GM19025 (cell line): ENCODE results near the gene SURF6.

ENCODE experiments used
- ATAC-seq: cut with Tn5 transposase; IDR thresholded peaks from one replicate; pipeline ENCODE4 v1.9.1; 2021; ENCODE audit warnings: mild to moderate bottlenecking, low read depth, moderate library complexity; ENCODE audit not compliant: unreplicated experiment

The SURF6 gene

GRCh38 chr9:133368249-133368881 is 32.4 kb upstream of the SURF6 start:
- ATAC-seq = no peak

DNA sequence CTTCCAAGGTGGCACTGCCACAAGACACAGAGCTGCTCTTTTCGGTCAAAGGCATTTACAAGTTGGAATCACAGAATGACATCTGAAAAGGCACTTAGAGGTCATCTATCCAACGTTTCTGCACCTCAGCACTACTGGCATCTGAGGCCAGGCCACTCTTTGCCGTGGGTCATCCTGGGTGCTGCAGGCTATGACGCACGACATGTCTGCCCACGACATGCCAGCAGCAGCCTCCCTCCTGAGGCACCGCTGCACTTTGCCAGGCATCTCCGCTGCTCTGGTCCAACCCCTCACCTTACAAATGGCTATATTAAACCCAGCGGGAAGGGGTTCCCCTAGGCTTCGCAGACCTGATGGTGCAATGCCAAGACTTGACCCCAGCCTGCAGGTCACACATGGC is 31.8 kb upstream of the SURF6 start:
- no peak for ATAC-seq

DNA sequence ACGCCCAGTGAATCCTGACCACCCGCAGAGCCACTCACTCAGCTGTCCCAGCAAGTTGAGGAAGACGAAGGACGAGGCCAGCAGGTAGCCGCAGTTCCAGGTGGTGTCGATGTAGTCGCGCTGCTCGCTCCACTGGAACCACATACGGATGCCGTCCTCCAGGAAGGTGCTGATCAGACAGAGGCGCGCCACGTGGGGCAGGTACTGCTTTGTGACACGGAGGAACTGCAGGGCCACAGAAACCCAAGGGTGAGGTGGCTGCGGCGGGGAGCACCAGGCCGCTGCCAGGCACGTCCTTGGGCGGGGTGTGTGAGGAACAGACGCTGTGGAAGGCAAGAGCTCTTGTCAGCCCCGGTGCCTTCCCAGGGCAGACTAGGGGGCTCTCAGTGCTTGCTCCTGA is 31.2 kb upstream of the SURF6 start:
- no peak for ATAC-seq

DNA sequence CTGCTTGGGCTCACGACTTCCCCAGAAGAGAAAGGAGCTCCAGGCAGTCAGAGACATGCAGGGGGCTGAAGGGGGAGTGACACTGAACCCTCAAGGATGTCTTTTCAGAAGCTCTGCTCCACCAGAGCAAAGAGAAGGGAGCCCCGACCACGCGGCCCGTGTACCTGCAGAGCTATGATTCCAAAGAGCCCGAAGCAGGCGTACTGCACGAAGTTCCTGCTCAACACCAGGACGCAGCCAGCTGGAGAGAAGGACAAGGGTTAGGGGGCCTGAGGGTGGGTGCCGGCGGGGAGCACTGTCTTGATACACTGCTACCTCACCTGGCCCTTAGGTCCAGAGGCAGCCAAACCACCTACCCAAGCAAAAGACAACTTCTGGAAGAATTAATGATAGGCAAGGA is 30.4 kb upstream of the SURF6 start:
- no peak for ATAC-seq

DNA sequence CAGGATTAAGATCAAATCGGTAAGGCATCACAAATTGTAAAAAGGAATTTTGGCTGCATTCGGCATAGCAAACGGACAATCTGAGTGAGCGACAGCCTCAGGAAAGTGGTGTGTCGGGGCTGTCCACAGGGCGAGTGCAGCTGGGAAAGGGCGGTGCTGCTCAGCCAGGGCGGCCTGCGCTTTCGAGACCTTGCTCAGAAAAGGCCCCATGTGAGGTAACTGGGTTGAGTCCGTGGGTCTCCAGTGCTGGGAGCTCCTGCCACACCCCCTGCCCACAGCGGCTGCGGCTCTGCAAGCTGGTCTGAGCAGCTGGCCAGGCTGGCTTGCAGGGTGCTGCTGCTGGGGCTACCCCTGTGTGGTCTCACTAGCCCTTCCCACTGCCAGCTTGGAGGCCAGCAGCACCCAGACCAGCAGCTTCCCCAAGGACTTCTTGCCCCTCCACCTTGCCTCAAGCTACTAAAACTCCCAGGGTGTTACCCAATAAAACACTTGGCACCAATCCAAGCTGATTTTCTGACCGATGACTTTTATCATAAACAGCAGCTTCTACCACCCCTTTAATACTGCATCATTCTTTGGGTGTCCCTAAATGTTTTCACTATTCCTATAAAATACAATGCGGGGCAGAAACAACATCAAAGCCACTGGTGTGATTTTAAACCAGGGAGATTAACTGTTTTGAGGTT is 26.5 kb upstream of the SURF6 start:
- no peak for ATAC-seq

DNA sequence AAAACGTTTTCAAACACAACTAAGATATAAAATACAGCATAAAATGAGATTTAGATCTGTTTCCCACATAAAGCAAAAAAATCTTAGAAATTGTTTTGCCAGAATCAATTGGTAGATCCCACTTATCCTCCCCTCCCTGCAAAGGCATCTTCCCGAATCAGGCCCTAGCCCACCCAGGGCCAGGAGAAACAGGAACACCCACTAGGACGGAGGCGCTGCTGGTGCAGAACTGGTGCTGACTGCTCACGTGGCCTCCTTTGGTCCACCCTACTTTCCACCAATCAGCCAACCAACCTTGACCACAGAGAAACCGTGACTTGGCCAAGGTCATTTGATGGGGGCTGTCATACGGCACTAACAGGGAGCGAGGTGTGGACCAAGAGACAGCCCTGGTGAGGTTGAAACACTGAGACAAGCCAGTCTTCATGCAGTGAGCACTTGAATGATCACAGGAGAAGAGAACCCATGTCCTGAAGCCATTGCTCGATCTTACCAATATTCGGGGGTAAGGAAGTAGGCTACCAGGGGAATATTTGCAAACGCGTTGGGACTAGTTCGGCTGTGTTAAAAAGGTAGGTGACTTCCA is 25.6 kb upstream of the SURF6 start:
- ATAC-seq = no peak

DNA sequence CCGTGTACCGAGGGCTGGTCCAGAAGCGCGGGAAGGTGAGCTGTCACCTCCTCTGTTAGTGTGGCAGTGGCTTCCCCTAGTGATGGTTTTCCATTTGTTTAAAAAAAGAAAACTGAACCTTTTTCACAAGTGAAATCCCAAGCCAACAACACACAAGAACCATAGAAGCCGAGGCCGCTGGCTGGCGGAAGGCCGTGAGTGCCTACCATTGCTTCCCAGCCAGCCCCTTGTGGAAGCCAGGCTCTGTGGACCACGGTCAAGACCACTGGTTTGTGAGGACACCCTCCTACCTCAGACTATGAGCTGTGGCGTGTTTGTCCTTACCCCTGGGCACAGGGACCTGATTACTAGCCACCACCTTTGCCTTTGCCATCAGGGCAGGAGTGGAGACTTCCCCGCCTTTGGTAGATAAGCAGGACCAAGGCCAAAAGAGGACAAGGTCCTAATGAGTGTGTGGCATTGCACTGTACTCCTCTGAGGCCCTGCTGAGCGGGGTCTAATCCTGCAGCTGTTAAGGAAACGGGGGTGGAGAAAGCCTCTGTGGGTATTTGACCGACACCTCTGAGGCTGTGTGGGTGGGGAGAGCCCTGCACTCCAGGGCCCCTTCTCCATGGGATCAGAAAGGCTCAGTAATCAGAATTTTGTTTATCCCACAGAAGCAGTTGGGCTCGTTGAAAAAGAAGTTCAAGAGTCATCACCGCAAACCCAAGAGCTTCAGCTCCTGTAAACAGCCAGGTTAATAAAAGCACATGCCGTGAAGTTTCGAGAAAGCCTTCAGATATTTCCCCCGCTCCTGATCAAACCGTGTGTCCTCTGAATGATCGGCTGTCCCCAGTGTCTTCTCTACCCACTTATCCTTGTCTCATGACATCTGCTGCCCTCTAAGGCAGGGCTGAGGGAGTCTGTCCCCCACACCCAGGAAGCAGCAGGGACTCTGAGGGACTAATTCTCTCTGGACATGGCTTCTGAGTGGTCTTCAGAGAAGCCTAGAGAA is 24.7 kb upstream of the SURF6 start:
- ATAC-seq = no peak

DNA sequence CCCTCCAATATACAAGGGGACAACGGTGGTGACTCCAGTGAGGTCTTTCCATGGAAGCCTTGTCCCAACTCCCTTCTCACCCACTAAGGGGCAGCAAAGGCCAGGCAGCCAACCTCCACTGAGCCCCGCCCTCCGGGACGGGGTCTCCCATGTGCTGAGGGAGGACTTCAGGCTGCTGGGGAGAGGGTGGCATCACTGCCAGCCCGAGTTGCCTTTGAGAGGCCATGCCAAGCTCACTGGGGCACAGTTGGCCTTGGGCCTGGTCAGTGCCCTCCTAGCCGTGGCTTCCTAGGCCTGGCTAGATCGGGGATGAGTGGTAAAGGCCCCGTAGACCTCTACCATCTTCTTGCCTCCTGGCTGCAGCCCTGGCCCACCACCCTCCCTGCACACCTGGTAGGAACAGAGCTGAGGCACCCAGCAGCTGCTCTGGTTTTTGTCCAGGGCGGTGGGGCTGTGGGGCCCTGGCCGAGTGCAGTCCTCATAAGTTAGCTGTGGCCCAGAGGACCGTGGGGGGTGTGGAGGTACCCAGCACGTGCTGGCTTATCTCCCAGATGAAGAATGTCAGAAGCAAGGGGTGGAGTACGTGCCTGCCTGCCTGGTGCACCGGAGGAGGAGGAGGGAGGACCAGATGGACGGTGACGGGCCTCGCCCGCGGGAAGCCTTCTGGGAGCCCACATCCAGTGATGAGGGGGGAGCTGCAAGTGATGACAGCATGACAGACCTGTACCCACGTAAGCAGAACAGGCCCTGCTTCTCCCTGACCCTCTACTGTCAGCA is 23.6 kb upstream of the SURF6 start:
- ATAC-seq = no peak

DNA sequence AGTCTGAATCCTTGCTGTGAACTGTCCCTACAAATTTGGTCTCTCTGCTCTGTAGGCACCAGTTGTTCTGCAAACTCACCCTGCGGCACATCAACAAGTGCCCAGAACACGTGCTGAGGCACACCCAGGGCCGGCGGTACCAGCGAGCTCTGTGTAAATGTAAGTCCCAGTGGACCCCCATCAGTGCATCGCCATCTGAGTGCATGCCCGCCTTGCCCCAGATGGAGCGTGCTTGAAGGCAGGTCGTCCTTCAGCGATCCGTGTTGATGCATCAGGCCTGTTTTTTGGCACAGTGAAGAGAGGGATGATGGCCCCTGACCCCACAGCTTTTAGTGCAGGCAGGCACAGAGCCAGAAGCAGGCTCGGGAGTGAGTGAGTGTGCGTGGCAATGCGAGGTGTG is 21.7 kb upstream of the SURF6 start:
- ATAC-seq = no peak

DNA sequence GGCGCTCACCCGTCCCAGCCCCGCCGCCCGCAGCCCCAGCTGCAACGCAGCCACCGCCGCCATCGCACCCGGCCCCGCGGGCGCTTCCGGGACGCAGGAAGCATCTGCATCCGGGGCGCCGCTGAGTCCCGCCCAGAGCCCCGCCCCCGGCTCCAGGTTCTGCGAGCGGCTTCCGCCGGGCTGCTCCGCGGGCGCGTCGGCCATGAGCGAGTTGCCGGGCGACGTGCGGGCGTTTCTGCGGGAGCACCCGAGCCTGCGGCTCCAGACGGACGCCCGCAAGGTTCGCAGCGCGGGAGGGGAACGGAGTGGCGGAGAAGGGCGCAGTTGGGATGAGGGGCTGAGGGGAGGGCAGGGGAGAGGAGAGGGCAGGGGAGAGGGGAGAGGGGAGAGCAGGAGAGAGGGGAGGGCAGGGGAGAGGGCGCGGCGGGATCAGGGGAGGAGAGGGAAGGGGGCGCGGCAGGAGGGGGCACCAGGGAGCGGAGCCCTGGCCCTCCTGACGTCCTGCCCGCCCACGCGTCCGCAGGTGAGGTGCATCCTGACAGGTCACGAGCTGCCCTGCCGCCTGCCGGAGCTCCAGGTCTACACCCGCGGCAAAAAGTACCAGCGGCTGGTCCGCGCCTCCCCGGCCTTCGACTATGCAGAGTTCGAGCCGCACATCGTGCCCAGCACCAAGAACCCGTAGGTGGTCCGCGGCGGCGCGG is 20.6 kb upstream of the SURF6 start, which contains the start of the genes SURF1 and SURF2:
TSS of gene SURF1 (minus strand) at position 97 of the 701 bp plus-strand sequence. CDS start at position 63, 34 bp downstream.
TSS of gene SURF2 (plus strand) at position 160 of the 701 bp plus-strand sequence. CDS start at position 203, 43 bp downstream.
- peak; percentile 75 for ATAC-seq

GRCh38 chr9:133355881-133356357 is 19.9 kb upstream of the SURF6 start:
- ATAC-seq = peak; percentile 25

DNA sequence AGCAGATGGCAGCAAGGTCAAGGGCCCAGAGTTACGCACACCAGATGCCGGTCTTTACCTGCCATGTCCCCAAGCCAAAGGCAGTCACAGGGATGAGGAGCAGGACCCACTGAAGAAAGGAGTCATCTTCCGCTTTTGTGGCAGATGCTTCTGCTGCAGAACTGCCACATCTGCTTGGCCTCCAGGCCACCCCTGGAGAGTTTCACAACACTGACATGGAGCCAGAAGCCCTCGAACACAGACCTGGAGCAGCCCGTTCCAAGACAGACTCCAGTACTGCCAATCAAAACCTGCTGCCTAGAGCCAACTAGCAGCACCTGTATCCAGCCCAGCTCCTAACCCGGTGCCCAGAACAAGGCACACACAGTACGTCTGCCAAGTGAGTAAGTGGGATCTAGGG is 18.8 kb upstream of the SURF6 start:
- no peak for ATAC-seq

GRCh38 chr9:133353548-133353947 is 17.6 kb upstream of the SURF6 start:
- no peak for ATAC-seq

GRCh38 chr9:133352635-133353340 is 16.8 kb upstream of the SURF6 start:
- no peak for ATAC-seq

DNA sequence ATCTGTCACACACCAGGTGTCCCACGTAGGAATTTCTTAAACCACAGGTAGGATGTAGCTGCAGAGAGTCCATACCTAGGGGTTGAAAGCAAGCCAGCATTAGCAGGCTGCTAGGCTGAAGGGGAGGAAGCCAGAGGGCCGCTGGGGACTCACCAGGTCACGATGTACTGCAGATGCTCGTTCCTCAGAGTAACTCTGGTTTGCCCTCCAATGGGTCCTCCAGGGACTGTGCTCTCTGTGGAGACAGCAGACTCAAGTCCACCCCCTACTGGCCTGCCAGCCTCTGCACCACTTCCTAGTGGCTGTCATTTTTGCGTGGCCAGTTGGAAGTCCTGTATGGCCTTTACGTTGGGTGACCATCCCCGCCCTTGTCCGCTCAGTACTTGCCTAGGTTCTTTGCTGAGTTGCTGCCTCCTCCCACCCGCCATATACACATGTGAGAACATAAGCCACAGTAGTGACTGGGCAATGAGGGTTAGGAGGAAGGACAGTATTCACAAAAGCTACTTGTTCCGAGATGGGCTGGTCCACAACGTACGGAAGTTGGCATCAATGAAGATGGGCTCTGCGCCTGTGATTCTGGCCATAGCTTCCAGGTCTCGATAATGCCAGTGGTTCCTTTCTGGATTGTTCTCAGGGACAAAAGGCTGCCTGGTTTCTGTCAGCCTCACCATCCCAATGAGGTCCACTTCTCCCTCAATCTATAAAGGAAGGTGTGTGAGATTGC is 16.1 kb upstream of the SURF6 start:
- ATAC-seq = no peak

DNA sequence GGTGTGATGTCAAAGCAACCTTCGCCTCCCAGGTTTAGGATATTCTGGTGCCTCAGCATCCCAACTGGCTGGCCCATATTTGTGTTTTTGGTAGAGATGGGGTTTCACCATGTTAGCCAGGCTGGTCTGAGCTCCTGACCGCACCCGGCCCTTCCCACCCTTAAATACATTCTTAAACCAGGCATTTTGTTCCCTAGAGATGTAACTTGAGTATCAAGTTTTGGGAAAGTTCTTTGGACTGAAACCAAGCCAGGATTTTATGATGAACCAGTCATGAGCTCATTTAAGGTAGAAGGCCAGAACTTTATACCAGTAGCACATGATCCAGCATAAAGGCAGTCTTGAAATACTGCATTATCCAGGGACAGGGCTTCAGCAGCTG is 15.5 kb upstream of the SURF6 start:
- ATAC-seq = no peak

GRCh38 chr9:133349965-133350616 is 14.1 kb upstream of the SURF6 start:
- no peak for ATAC-seq
